ENCODE data around the gene ARHGAP20.

DNA sequence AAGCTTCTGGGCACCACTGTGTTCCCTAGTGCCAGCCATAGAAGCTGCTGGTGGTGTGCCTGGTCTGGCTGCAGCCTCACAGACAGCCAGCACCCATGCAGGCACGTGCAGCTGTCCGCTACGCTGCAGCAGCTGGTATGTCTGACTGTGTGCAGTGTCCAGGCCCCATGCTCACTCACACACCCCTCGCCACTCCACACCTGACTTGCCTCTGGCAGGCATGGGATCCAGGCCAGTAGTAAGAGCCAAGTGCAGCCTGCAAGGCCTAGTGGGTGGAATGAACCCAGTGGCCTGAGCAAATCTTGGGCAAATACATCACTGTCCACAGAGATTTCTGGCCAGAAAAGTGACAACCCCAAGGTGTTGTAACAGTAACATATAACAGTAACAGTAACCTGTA lies 111.9 kb downstream of the ARHGAP20 start:
- TF ChIP-seq TARDBP (IDR thresholded peaks at IDR 0.05) (no peak), POLR2A (conservative IDR thresholded peaks at IDR 0.05) (no peak), GABPA (tag; conservative IDR thresholded peaks at IDR 0.05; ENCODE audit: low read depth) (no peak), WHSC1 (IDR thresholded peaks at IDR 0.05; ENCODE audit: low read length) (no peak), ZNF274 (IDR thresholded peaks at IDR 0.05; ENCODE audit: borderline replicate concordance, low read depth, low read length) (no peak), ZFX (CRISPR knock-in tag; IDR thresholded peaks at IDR 0.05) (no peak), RAD21 (CRISPR knock-in tag; conservative IDR thresholded peaks at IDR 0.05 in 1 of 2, IDR thresholded peaks at IDR 0.05 in 1 of 2) (no peak), EZH2 (IDR thresholded peaks at IDR 0.05; ENCODE audit: borderline replicate concordance, low read depth, low read length) (no peak), HES1 (IDR thresholded peaks at IDR 0.05; ENCODE audit: low read depth) (no peak), JUN (IDR thresholded peaks at IDR 0.05; ENCODE audit: borderline replicate concordance, low read depth, low read length) (no peak), JUN (CRISPR knock-in tag; IDR thresholded peaks at IDR 0.05; ENCODE audit: borderline replicate concordance) (no peak)
- TF ChIP-seq, protein P1, sequence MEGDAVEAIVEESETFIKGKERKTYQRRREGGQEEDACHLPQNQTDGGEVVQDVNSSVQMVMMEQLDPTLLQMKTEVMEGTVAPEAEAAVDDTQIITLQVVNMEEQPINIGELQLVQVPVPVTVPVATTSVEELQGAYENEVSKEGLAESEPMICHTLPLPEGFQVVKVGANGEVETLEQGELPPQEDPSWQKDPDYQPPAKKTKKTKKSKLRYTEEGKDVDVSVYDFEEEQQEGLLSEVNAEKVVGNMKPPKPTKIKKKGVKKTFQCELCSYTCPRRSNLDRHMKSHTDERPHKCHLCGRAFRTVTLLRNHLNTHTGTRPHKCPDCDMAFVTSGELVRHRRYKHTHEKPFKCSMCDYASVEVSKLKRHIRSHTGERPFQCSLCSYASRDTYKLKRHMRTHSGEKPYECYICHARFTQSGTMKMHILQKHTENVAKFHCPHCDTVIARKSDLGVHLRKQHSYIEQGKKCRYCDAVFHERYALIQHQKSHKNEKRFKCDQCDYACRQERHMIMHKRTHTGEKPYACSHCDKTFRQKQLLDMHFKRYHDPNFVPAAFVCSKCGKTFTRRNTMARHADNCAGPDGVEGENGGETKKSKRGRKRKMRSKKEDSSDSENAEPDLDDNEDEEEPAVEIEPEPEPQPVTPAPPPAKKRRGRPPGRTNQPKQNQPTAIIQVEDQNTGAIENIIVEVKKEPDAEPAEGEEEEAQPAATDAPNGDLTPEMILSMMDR (IDR thresholded peaks at IDR 0.05 in 2 of 3, conservative IDR thresholded peaks at IDR 0.05 in 1 of 3; ENCODE audit: insufficient read depth in 2 of 3, low read depth in 1 of 3, low read length in 3 of 3), result no peak
- TF ChIP-seq, protein P2, sequence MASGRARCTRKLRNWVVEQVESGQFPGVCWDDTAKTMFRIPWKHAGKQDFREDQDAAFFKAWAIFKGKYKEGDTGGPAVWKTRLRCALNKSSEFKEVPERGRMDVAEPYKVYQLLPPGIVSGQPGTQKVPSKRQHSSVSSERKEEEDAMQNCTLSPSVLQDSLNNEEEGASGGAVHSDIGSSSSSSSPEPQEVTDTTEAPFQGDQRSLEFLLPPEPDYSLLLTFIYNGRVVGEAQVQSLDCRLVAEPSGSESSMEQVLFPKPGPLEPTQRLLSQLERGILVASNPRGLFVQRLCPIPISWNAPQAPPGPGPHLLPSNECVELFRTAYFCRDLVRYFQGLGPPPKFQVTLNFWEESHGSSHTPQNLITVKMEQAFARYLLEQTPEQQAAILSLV (tag; IDR thresholded peaks at IDR 0.05), result no peak
